ENCODE measurements around the gene ARL16.
"Not testable (repeated sequence)": the region's sequence is repeated elsewhere in the genome, so short reads cannot be mapped to it uniquely, and the experiment has no call there.

Gene ARL16

DNA sequence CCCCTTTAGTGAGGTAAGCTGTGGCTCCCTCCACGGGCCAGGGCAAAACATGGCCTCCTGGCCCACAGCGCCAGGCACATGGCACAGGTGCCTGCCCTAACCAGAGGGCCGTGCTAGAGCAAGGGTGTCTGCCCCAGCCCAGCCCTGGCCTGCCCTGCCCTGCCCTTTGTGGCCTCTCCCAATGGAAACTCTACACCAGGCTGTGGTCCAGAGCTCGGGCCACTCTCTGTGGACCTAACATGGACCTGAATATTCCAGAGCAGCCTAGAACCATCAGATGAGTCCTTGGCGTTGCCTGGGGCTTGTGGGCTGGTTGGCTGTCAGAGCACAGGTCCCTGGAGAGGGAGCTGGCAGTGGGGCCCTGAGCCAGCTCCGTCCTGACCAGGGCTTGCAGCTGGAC lies 11.6 kb upstream of the ARL16 start:
- FAIRE-seq, result no peak

DNA sequence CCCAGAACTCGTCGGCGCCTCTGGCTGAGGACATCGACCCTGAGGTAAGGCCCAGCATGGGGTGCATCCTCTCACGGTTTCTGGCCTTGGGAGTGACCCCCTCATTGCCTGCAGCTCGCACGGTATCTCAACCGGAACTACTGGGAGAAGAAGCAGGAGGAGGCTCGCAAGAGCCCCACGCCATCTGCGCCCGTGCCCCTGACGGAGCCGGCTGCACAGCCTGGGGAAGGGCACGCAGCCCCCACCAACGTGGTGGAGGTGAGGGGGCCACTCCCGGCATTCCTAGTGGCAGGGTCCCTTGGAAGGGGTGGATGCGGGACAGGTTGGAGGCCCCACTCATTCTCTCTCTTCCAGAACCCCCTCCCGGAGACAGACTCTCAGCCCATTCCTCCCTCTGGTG lies 11.2 kb upstream of the ARL16 start:
- no peak for FAIRE-seq

DNA sequence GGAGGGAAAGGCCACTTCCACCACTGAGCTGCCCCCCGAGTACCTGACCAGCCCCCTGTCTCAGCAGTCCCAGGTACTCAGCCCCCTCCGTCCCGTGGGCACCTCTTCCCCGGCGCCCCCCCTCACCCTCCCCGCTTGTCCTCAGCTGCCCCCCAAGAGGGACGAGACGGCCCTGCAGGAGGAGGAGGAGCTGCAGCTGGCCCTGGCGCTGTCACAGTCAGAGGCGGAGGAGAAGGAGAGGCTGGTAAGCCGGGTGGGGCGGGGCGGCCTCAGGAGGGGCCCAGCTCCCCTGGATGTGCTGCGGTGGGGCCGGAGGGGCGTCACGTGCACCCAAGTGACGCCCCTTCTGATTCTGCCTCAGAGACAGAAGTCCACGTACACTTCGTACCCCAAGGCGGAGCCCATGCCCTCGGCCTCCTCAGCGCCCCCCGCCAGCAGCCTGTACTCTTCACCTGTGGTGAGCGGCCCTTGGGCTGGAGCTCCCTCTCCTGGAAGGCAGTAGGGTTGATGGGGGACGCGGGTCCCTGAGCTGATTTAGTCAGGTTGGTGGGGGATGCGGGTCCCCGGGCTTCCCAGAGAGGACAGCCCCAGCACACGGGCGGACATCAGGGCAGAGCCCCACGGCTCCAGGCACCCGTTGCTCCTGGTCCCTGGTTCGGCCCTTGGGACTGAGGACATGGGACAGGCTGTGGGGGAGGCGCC lies 10.1 kb upstream of the ARL16 start:
- no peak for FAIRE-seq

DNA sequence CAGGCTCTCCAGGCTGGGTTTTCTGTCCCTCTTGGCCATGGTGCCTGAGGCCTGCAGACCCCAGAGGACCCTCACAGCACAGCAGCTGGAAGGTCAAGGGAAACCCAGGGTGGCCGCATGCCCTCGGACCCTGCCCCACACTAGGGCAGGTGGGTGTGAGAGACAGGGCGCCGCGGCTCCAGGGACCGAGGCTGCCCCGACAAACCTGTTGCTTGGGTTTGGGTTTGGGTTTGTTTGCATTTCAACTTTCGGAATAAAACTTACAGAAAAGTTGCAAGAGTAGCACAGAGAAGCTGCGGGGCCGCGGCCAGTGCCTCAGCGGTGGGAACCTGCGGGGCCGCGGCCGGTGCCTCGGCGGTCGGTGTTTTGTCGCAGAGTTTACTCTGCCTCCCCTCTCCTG lies 8.0 kb upstream of the ARL16 start:
- no peak for FAIRE-seq

DNA sequence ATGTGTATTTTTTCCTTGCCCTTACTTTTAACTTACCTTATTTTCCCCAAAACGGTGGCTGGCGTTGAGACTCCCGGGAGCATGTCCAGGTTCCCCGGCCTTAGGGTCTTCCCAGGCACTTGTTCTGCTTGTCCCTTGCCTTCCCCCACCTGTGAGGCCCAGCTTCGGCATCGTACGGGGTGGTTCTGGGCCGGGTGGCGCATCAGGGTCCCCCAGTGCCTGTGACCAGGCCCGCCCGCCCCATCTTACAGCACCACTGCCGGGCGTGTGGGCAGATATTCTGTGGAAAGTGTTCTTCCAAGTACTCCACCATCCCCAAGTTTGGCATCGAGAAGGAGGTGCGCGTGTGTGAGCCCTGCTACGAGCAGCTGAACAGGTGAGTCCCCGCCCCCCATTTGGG lies 7.6 kb upstream of the ARL16 start:
- no peak for FAIRE-seq

DNA sequence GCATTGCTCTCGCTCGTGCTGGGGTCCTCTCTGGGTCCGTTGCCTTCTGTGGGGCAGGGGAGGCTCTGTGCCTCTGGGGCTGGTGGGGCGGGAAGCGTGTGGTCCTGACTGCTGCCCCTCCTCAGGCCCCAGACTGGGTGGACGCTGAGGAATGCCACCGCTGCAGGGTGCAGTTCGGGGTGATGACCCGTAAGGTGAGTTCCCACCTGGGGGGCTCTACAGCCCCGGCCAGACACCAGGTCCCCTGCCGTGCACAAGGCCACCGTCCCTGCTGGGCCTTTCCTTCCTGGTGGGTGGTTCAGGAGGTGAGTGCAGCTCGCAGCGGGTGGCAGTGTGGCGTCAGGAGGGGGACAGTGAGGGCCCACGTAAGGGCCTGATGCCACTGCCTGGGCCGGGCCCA lies 7.0 kb upstream of the ARL16 start:
- FAIRE-seq, result no peak

DNA sequence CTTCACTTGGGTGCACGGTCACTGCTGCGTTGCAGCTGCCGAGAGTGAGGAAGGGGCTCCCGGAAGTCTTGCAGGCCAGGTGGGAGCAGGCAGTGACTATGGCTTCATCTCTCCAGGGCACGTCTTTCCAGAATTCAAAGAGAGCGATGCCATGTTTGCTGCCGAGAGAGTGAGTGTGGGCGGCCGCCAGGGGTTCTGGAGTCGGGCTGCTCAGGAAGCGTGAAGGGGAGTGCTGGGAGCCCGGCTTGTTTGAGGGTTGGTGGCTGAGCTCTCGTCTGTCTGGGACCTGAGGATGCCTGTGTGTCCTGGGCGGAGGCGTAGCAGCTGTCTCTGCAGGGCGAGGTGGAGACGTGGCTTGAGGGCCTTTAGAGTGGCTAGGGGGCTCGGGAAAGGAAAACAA lies 6.5 kb upstream of the ARL16 start:
- FAIRE-seq, result no peak

DNA sequence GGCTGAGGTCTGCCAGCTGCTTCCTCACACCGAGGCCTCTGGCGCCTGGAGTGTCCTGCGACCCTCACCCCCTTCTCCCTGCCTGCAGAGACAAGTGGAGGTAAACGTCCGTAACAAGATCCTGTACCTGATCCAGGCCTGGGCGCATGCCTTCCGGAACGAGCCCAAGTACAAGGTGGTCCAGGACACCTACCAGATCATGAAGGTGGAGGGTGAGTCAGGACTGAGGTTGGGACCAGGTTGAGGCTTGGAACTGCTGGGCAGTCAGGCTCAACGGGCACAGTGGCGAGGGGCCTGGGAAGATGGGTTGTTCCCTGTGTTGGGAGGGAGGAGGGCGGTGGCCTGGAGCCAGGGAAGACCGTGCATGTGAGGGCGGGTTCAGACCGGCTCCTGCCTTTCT lies 5.0 kb upstream of the ARL16 start:
- no peak for FAIRE-seq

DNA sequence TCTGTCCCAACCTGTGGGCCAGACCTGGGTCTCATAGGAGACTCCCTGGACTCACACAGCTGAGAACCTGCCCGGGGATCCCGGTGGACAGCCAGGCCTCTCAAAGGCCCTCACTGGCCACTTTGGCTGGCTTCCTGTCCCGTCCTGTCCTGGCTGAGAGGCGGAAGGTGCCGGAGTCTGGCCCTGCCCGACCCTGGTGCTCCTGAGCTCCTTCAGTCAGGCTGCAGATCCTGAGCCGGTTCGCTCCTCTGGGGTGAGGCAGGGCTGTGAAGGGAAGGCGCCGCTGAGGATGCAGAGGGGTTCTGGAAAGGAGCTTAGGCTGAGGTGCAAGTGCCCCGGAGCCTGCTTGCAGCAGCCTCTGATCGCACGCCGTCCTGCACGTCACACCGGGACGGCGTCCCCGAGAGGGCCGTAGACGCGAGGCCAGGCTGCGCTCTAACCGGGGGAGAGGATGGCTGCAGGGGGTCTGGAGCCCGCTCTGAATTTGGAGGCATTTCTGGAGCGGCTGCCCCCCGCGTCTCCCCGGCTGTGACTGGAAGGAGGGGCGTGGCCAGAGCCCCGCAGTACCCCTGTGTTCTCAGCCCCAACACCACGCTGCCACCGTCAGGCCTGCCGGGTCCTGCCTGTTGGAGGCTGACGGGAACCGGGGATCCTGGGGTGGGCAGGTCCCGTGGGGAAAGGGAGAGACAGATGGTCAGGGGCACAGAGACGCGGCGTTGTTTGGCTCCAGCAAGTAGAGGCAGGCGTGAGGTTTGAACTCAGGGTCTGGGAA lies 4.4 kb upstream of the ARL16 start:
- FAIRE-seq, result no peak

DNA sequence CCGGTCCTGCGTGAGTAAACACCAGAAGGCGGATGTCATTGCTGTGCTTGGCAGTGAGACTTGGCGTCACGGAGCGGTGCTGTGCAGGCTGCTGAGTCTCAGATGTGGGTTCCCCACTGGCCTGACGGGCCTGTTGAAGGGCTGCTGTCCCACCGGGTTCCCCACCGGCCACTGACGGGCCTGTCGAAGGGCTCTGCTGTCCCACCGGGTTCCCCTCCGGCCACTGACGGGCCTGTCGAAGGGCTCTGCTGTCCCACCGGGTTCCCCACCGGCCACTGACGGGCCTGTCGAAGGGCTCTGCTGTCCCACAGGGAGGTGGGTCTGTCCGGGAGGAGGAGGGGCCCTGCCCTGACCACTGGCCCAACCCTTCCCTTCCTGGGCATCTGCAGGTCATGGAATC lies 3.0 kb upstream of the ARL16 start:
- FAIRE-seq, result no peak

DNA sequence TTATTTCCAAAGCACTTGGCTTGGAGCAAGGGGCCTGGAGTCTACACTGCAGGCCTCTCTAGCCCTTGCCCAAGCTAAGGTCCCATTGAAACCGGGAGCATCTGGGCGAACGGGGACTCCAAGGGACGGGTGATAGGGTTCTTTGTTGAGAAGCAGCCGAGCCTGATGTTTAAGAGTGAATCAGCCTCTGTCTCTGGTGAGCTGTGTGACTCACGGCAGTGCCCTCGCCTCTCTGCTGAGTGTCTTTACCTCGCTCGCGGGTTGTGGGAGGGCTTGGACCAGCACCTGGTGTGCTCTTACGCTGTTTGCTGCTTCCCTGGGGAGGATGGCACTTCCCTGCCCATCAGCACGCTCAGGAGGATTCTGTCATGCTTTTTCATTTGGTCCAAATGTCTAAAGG lies 1.5 kb upstream of the ARL16 start:
- no peak for FAIRE-seq

DNA sequence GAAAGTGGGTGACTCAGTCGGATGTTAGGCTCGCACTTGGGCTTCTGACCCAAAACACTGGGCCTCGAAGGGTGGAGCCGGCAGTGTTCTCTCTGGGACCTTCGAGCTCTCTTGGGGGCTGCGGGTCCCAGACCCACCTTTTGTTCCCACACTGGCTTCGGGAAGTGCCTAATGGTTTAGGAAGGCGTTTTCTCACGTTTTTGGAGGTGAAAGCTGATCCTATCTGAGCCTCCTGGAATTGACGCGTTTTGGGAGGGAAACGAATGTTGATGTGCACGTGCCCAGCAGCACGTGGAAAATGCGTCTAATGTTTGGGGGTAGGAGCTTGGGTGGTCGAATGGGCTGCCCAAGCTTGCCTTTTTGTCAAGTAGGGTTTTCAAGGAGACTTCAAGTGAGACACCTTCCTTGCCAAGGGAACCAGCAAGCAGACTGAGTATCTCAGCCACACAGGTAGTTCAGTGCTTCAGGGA lies 880 bp upstream of the ARL16 start:
- FAIRE-seq, result no peak

DNA sequence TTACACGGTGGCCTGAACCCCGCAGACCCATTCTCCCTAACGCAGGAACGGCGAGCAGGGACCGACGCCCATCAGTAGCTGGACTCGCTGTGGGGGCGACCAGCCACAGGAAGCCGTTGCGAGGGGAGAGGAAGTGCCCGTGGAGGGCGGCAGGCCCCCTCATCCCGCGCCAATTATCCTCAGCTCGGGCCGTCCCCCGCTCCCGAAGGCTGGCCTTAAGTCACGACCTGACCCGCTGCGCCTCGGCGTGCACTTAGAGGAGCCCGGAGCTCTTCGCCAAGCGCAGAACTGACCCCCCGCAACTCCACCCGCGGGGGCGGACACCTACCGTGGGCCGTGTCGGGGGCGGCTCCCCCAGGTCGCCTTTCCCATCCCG lies 401 bp downstream of the ARL16 start:
- no peak for FAIRE-seq

DNA sequence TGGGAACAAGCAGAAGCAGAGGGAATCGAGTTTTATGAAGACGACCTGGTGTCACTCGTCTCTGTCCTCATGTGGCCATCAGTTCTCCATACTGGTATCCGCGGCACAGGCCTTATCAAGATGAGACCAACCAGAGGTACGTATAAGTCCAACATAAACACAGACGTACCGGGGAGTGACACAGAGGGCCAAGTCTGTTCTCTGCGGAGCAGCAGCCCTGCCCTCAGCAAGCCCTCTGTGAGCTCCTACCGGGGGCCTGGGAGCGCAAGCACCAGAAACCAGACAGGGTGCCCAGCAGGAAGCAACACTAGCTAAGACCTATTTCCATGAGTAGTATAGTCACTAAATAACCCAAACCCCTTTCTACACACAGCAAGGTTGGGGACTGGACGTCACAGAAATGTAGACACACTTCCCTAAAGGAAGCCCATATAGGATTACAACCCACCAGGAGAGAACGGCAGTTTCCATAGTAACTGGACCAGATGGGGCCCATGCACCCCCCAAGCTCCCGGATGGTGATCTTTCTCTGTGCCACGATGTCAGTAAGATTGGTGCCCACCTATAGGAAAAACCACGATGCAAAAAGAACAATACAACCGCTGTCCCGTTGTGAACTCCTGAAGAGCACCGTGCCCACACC lies 911 bp downstream of the ARL16 start:
- no peak for FAIRE-seq

DNA sequence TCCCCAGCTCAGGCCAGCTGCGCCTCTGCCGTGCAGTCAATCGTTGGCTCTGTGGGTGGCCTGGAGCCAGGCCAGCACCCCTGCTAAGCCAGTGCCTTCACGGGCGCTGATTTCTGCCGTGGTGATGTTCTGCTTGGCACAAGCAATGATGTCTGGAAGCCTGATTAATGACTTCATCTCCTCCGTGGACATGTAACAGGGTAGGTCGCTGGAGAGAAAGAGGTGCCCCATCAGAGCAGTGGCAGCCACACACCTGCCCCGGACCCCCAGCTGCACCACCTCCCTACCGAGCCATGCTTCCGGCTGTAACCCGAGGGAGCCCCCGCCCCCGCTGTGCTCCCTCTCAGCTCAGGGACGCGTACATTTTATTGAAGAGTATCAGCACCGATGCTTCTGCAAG lies 1.9 kb downstream of the ARL16 start:
- FAIRE-seq, result no peak

DNA sequence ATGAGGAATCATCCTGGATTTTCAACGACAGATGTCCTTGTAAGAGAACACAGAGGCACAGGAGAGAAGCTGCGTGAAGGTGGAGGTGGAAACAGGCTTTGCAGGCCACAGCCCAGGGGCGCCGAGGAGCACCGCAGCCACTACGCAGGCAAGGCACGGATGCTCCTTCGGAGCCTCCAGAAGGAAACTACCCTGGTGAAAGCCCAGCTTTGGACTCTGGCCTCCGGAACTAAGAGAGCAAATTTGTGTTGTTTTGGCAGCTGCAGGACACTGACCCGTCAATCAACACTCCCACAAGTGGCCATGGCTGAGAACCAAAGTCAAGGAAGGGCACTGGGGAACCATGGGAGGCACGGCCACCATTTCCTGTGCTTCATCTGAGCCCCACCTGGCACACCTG lies 3.4 kb downstream of the ARL16 start:
- no peak for FAIRE-seq

DNA sequence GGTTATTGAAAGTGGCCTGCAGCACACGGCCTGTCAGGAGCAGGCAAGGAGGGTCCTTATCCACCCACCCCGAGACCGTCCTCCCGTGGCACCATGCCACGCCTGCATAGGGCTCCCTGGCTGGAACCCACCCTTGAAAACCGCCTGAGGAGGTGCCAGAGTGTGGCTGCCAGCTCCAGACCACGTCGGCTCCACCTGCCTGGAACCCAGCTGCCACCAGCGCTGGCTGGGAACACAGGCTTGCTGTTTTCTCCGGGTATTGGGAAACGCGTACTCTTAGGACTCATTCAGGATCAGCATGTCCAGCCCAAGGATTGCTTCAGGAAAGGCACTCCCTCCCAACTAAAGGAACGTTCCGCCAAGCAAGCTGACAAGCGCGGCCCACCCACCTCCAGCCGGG lies 6.7 kb downstream of the ARL16 start:
- no peak for FAIRE-seq

DNA sequence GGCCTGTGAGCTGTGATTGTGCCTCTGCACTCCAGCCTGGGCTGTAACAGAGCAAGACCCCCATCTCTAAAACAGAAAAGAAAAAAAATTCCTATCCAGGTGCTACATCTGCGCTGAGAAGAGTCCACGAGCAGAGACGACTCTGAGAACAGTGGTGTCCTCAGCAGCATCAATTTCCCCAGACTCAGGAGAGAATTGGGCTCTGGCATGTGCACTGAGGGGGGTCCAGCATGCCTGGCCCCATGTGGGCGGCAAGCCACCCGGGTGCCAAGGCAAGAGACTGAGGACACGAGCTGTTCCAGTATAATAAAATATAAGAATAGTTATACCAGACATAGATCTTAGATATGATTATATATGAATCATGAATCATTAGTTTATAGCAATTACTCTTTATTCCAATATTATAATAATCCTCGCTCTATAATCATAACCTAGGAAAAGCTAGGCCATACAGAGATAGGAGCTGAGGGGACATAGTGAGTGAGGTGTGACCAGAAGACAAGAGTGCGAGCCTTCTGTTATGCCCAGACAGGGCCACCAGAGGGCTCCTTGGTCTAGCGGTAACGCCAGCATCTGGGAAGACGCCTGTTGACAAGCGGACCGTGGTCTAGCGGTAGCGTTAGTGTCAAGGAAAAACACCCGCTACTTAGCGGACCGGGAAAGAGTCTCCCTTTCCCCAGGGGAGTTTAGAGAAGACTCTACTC lies 7.9 kb downstream of the ARL16 start:
- not testable (repeated sequence) for FAIRE-seq

DNA sequence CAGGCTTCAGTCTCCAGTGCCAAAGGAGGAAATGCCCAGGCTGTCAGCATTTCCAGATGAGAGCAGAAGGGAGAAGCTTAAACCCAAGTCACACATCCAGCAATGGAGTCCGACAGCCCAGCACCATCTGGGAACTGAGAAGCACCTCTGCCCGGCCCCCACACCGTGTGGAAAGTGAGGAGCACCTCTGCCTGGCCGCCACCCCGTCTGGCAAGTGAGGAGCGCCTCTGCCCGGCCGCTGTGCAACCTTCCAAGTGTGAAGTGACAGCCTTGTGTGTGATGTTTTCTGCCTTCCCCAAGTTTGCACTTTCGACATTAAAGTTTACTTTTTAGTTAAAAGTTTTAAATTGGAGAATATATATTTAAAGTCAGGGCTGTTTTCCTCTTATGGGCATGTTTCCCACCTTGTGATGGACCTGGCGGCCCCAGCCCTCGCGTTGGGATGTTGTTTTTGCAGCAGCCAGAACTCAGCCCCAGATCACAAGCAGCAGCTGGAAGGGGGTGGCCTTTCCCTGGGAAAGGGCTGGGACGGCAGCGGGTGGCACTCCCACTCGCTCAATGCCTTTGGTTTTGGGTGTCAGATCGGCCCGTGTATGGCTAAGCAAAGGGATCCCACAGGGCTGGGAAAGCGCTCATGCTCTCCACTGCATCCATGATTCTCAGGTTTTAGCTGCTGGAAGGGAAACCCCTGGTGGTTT lies 9.9 kb downstream of the ARL16 start:
- FAIRE-seq, result no peak

DNA sequence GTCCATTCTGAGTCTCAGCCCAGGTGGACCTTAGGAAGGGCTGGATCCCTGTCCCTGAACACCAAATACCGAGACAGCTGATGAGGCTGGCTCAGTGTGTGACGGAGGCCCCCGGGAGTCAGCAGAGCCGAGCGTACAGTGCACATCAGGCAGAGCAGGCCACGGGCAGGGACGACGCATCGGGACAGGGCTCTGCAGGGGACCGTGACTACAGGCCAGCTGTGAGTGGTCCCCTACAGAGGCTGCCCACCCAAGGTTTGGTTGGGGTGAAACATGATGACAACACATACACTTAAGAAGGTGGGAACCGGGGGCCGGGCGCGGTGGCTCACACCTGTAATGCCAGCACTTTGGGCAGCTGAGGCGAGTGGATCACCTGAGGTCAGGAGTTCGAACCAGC lies 10.6 kb downstream of the ARL16 start:
- no peak for FAIRE-seq

DNA sequence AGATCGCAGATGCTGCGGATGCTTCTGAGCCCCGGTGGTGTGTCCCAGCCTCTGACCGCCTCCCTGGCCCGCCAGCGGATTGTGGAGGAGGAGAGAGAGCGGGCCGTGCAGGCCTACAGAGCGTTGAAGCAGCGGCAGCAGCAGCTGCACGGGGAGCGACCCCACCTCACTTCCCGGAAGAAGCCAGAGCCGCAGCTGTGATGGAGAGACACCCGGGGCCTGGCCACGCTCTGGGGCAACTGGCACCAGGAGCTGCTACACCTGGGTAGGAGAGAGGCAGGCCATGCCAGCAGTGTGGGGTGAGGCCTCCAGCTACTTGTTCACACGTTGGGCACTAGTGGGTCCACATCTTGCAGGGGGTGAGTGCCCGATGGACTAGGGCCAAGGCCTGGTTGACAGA lies 11.1 kb downstream of the ARL16 start:
- no peak for FAIRE-seq

DNA sequence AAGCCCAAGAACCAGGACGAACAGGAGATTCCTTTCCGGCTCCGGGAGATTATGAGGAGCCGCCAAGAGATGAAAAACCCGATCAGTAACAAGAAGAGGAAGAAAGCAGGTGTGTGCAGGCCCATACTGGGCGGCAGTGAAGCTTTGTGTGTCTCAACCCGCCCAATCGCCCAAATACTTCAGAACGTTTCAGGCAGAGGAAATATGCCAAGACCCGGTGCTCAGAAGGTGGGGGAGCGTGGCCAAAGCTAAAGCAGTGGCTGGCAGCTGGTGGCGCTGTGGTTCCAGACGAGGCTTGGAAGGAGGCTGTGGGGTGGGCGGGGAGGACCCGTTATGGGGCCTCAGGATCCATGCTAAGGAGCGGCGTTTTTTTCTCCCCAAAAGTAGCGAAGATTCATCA lies 15.8 kb downstream of the ARL16 start:
- FAIRE-seq, result no peak
